ENCODE measurements around the gene LIN37.
"Not testable (repeated sequence)": the region's sequence is repeated elsewhere in the genome, so short reads cannot be mapped to it uniquely, and the experiment has no call there.

LIN37 gene

GRCh38 chr19:35789978-35790944 lies 41.9 kb downstream of the LIN37 start:
- no peak for DNase-seq (ENCODE audit: low spot score)

GRCh38 chr19:35790981-35791813 lies 42.8 kb downstream of the LIN37 start:
- DNase-seq (ENCODE audit: low spot score) = no peak

GRCh38 chr19:35791814-35792279 lies 43.5 kb downstream of the LIN37 start:
- DNase-seq (ENCODE audit: low spot score) = no peak

- no peak for DNase-seq (ENCODE audit: low spot score)
These were observed 43.9 kb downstream of the LIN37 start for GRCh38 chr19:35792312-35792711.

- DNase-seq (ENCODE audit: low spot score) = no peak
These were observed 44.5 kb downstream of the LIN37 start for GRCh38 chr19:35792888-35793287.

GRCh38 chr19:35793381-35794165 lies 45.2 kb downstream of the LIN37 start:
- no peak for DNase-seq (ENCODE audit: low spot score)

GRCh38 chr19:35795564-35795963 lies 47.2 kb downstream of the LIN37 start:
- not testable (repeated sequence) for DNase-seq (ENCODE audit: low spot score)

- DNase-seq (ENCODE audit: low spot score) = no peak
These were observed 48.5 kb downstream of the LIN37 start for GRCh38 chr19:35796645-35797542.

GRCh38 chr19:35797663-35798062 lies 49.3 kb downstream of the LIN37 start:
- DNase-seq (ENCODE audit: low spot score) = no peak

GRCh38 chr19:35801828-35802227 lies 53.5 kb downstream of the LIN37 start:
- no peak for DNase-seq (ENCODE audit: low spot score)

Measured in ecto neural progenitor cell (in vitro differentiated cells).